NT2/D1 (cell line): ENCODE measurements around the gene SPATA12.

Source experiments
- SUZ12 ChIP-seq: IDR thresholded peaks from 2 replicates; pipeline ENCODE4 v1.6.1; 2011; ENCODE audit not compliant: insufficient read length, insufficient read depth; ENCODE audit errors: extremely low read depth
- ZNF274 ChIP-seq: IDR thresholded peaks from 2 replicates; pipeline ENCODE4 v1.6.1; 2011; ENCODE audit warnings: mild to moderate bottlenecking, low read depth, low read length

GRCh38 chr3:57093971-57094535 lies 33.6 kb downstream of the SPATA12 start:
- TF ChIP-seq SUZ12 (no peak), ZNF274 (no peak)
